GM18498 (cell line): ENCODE results near the gene PPP1R37.
"Not testable (repeated sequence)": the region's sequence is repeated elsewhere in the genome, so short reads cannot be mapped to it uniquely, and the experiment has no call there.

Experiments used
- ATAC-seq: cut with Tn5 transposase; IDR thresholded peaks from one replicate; pipeline ENCODE4 v1.9.1; 2021; ENCODE audit warnings: mild to moderate bottlenecking, moderate library complexity; ENCODE audit not compliant: unreplicated experiment

PPP1R37 gene

GRCh38 chr19:45094707-45095106 lies 1.7 kb downstream of the PPP1R37 start:
- no peak for ATAC-seq

- no peak for ATAC-seq
These were observed 2.8 kb downstream of the PPP1R37 start for GRCh38 chr19:45095496-45096413.

- no peak for ATAC-seq
These were observed 3.7 kb downstream of the PPP1R37 start for GRCh38 chr19:45096700-45097099.

GRCh38 chr19:45097450-45097775 lies 4.4 kb downstream of the PPP1R37 start:
- no peak for ATAC-seq

GRCh38 chr19:45097776-45098520 lies 5.0 kb downstream of the PPP1R37 start:
- no peak for ATAC-seq

- no peak for ATAC-seq
These were observed 5.8 kb downstream of the PPP1R37 start for GRCh38 chr19:45098521-45099466.

GRCh38 chr19:45099467-45100191 lies 6.7 kb downstream of the PPP1R37 start:
- no peak for ATAC-seq

- no peak for ATAC-seq
These were observed 7.2 kb downstream of the PPP1R37 start for GRCh38 chr19:45100201-45100600.

GRCh38 chr19:45100846-45101252 lies 7.9 kb downstream of the PPP1R37 start:
- no peak for ATAC-seq

GRCh38 chr19:45101806-45102205 lies 8.8 kb downstream of the PPP1R37 start:
- ATAC-seq, result no peak

- no peak for ATAC-seq
These were observed 9.5 kb downstream of the PPP1R37 start for GRCh38 chr19:45102481-45102880.

GRCh38 chr19:45103156-45103507 lies 10.2 kb downstream of the PPP1R37 start:
- ATAC-seq, result no peak

GRCh38 chr19:45103508-45104319 lies 10.7 kb downstream of the PPP1R37 start:
- no peak for ATAC-seq

- no peak for ATAC-seq
These were observed 11.8 kb downstream of the PPP1R37 start for GRCh38 chr19:45104658-45105349.

- not testable (repeated sequence) for ATAC-seq
These were observed 13.4 kb downstream of the PPP1R37 start for GRCh38 chr19:45106363-45106762.

GRCh38 chr19:45107621-45108150 lies 14.7 kb downstream of the PPP1R37 start:
- no peak for ATAC-seq

- ATAC-seq, result no peak
These were observed 17.9 kb downstream of the PPP1R37 start for GRCh38 chr19:45110851-45111266.

- ATAC-seq, result no peak
These were observed 19.3 kb downstream of the PPP1R37 start for GRCh38 chr19:45112111-45112827.
